CD4-positive, alpha-beta memory T cell (primary cell): ENCODE measurements around the gene NFKB1. TPM values are rescaled to one million over a fixed set of nuclear protein-coding genes. Genes with fewer than 3 reads are reported as not detected.
A peak's percentile ranks its signal among the peaks of the same experiment; 100 is the strongest.

Experiments used
- CTCF ChIA-PET: fragments of 350-600 bp; sonication (Branson Sonifier 250); formaldehyde crosslinking; loops from one replicate; lab custom pipeline; 2021; ENCODE audit warnings: inconsistent platforms; ENCODE audit not compliant: partially characterized antibody; lab: Charles Lee
- POLR2A ChIA-PET: fragments of 350-600 bp; sonication (Branson Sonifier 250); formaldehyde crosslinking; loops from one replicate; lab custom pipeline; 2021; ENCODE audit not compliant: partially characterized antibody; lab: Charles Lee
- DNase-seq, 5 donors: peaks; one replicate each; pipeline versions ENCODE4 v3.0.0 to v3.0.0-alpha.2; 2020 to 2022; ENCODE audit warnings: mixed read lengths in 1 of 5
- H3K27ac ChIP-seq: one replicate; pipeline ENCODE4 v1.7.0; 2013; ENCODE audit warnings: low read depth, low read length
- H3K27me3 ChIP-seq: 2 replicates; pipeline ENCODE4 v1.7.0; 2013; ENCODE audit warnings: mild to moderate bottlenecking, low read length, moderate library complexity; ENCODE audit not compliant: insufficient read depth
- H3K36me3 ChIP-seq: 2 replicates; pipeline ENCODE4 v1.7.0; 2013; ENCODE audit warnings: mild to moderate bottlenecking, low read length, moderate library complexity; ENCODE audit not compliant: insufficient read depth
- H3K4me1 ChIP-seq: 2 replicates; pipeline ENCODE4 v1.7.0; 2013; ENCODE audit warnings: mild to moderate bottlenecking, low read length, moderate library complexity; ENCODE audit not compliant: insufficient read depth
- H3K4me3 ChIP-seq, 2 donors: one replicate each; pipeline ENCODE4 v1.7.0; 2013; ENCODE audit warnings: low read length in 2 of 2, mild to moderate bottlenecking in 1 of 2
- H3K9me3 ChIP-seq, 2 donors: one replicate each; pipeline ENCODE4 v1.7.0; 2013; ENCODE audit warnings: low read length in 2 of 2, control low read depth in 1 of 2; ENCODE audit not compliant: control insufficient read depth in 1 of 2
- H3K27ac Mint-ChIP-seq, 7 donors: one replicate each; pipeline ENCODE4 v1.8.0; 2020 to 2021; ENCODE audit warnings: mixed read lengths in 7 of 7, mild to moderate bottlenecking in 6 of 7, inconsistent platforms in 3 of 7, moderate library complexity in 3 of 7
- H3K27me3 Mint-ChIP-seq, 2 donors: one replicate each; pipeline ENCODE4 v1.8.0; 2020 to 2021; ENCODE audit warnings: mixed read lengths in 2 of 2
- H3K36me3 Mint-ChIP-seq, 2 donors: one replicate each; pipeline ENCODE4 v1.8.0; 2020 to 2021; ENCODE audit warnings: mixed read lengths in 2 of 2, inconsistent platforms in 1 of 2, mild to moderate bottlenecking in 1 of 2
- H3K4me1 Mint-ChIP-seq, 4 donors: one replicate each; pipeline ENCODE4 v1.8.0; 2020 to 2021; ENCODE audit warnings: mixed read lengths in 4 of 4, mild to moderate bottlenecking in 1 of 4
- H3K4me3 Mint-ChIP-seq, 8 donors: one replicate each; pipeline ENCODE4 v1.8.0; 2020 to 2021; ENCODE audit warnings: mixed read lengths in 8 of 8, mild to moderate bottlenecking in 7 of 8, moderate library complexity in 6 of 8, inconsistent platforms in 3 of 8
- H3K9me3 Mint-ChIP-seq, 8 donors: one replicate each; pipeline ENCODE4 v1.8.0; 2020 to 2021; ENCODE audit warnings: mixed read lengths in 8 of 8, mild to moderate bottlenecking in 5 of 8, inconsistent platforms in 3 of 8, moderate library complexity in 1 of 8
- intact Hi-C: fragments of 100-400 bp; cut with micrococcal nuclease; formaldehyde crosslinking; loops from one replicate; pipeline ENCODE4 v1.15.1; 2023
- polyA plus RNA-seq, 2 donors: library from polyadenylated mRNA; unstranded; fragments of 300-500 nt; fragmentation: Illumina TruSeq; gene quantifications; one replicate each; pipeline ENCODE4 v1.2.3, GENCODE V29; 2021
- total RNA-seq, 2 experiments: library from RNA; stranded (reverse); gene quantifications; one replicate each; pipeline ENCODE4 v1.2.3, GENCODE V29; 2021

The NFKB1 gene
- total and polyA plus RNA-seq, 4 experiments from 2014 or later, result 16.6 to 84.9 (median 70.9) TPM

- CTCF ChIA-PET, result interaction anchor here (0.6 to 1.2 kb wide), 3 partner anchors 28 to 423 kb away, joined by 3 to 6 read pairs (median 4); no protein-coding TSS in a partner anchor
- POLR2A ChIA-PET, result interaction anchor here (1.4 kb wide), 1 partner anchor 25 kb away, joined by 3 read pairs; no protein-coding TSS in a partner anchor
- H3K4me1 ChIP-seq, result peaks cover 62% of the 10 kb centered on the region
Observed at GRCh38 chr4:102584091-102584490, 82.9 kb downstream of the NFKB1 start.

GRCh38 chr4:102585329-102585728 lies 84.2 kb downstream of the NFKB1 start:
- CTCF ChIA-PET, result interaction anchor here (1.1 to 1.9 kb wide), 4 partner anchors 11 to 424 kb away, joined by 3 to 7 read pairs (median 4); no protein-coding TSS in a partner anchor
- peaks cover 54 to 75% of the 10 kb centered on the region in 2 donors for H3K36me3 Mint-ChIP-seq
- intact Hi-C loops, result no loop called here
- Histone ChIP-seq H3K4me1 (peaks cover 65% of the 10 kb centered on the region), H3K27me3 (no peaks in the 10 kb centered on the region), H3K36me3 (peaks cover 15% of the 10 kb centered on the region), H3K27ac (no peak overlapping the region), H3K9me3 (no peaks in the 10 kb centered on the region), H3K4me3 (no peak overlapping the region)
- peak overlapping the region; percentile 37 to 96 (median 85) for H3K27ac Mint-ChIP-seq
- H3K4me3 Mint-ChIP-seq, result peak overlapping the region in 3 of 8 donors; percentile 67 to 81 (median 75)
- POLR2A ChIA-PET, result interaction anchor here (1.0 to 6.9 kb wide), 7 partner anchors 9 to 83 kb away, joined by 3 to 54 read pairs (median 4); no protein-coding TSS in a partner anchor
- DNase-seq, result no peak
- no peaks in the 10 kb centered on the region for H3K9me3 Mint-ChIP-seq
- H3K27me3 Mint-ChIP-seq, result no peaks in the 10 kb centered on the region
- peaks cover 58 to 82% (median 66%) of the 10 kb centered on the region in 4 donors for H3K4me1 Mint-ChIP-seq

More at GRCh38 chr4:102584091-102584490, 82.9 kb downstream of the NFKB1 start:
- no peak for DNase-seq
- no peaks in the 10 kb centered on the region for H3K9me3 Mint-ChIP-seq
- no peak overlapping the region for H3K27ac ChIP-seq
- intact Hi-C loops, result no loop called here
- H3K27me3 Mint-ChIP-seq, result no peaks in the 10 kb centered on the region
- no peak overlapping the region for H3K4me3 Mint-ChIP-seq
- peak overlapping the region in 4 of 7 donors; percentile 40 to 73 (median 63) for H3K27ac Mint-ChIP-seq
- no peak overlapping the region for H3K4me3 ChIP-seq
- peaks cover 45 to 74% of the 10 kb centered on the region in 2 donors for H3K36me3 Mint-ChIP-seq
- H3K27me3 ChIP-seq, result no peaks in the 10 kb centered on the region
- peaks cover 15% of the 10 kb centered on the region for H3K36me3 ChIP-seq
- peaks cover 56 to 82% (median 64%) of the 10 kb centered on the region in 4 donors for H3K4me1 Mint-ChIP-seq
- H3K9me3 ChIP-seq, result no peaks in the 10 kb centered on the region

DNA sequence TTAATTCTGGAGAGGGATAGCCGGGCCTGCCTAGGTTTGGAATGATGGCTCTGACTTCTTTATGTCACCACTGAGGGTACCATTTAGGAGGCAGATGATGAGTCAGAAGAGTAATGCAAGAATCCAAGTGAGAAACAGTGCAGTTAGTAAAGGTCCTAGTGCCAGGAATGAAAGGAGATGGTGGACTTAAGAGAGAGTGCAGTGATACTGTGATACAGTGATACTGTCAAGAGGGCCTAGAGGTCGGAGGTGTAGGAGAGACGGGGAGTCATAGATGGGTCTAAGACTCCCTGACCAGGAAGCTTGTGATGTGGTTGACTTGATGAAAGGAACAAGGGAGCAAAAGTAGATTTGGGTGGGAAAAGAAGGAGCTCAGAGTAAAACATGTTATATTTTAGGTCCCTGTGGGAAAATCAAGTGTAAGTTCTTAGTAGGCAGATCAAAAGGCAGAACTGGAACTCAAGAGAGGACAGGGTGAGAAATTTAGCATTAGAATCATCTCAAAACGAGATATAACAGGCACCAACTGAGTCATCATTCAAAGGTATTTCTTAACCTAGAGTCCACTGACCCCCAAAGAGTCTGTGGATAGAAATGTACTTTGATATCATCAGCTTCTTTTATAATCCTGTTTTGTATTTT lies 85.0 kb downstream of the NFKB1 start:
- DNase-seq, result no peak
- H3K27ac ChIP-seq, result peak overlapping the region; percentile 25
- Mint-ChIP-seq H3K9me3 (peaks cover 0 to 4% (median 0%) of the 10 kb centered on the region in 8 donors), H3K27ac (peak overlapping the region; percentile 72 to 96 (median 85)), H3K36me3 (peaks cover 61 to 78% of the 10 kb centered on the region in 2 donors), H3K27me3 (no peaks in the 10 kb centered on the region), H3K4me3 (peak overlapping the region in 7 of 8 donors; percentile 53 to 81 (median 71)), H3K4me1 (peaks cover 62 to 86% (median 70%) of the 10 kb centered on the region in 4 donors)
- intact Hi-C loops, result no loop called here
- ChIA-PET CTCF (interaction anchor here (0.7 to 1.9 kb wide), 6 partner anchors 12 to 423 kb away, joined by 3 to 7 read pairs (median 4); no protein-coding TSS in a partner anchor), POLR2A (interaction anchor here (1.0 to 6.9 kb wide), 7 partner anchors 10 to 86 kb away, joined by 3 to 54 read pairs (median 4); no protein-coding TSS in a partner anchor)
- H3K9me3 ChIP-seq, result no peaks in the 10 kb centered on the region
- H3K36me3 ChIP-seq, result peaks cover 8% of the 10 kb centered on the region
- H3K4me3 ChIP-seq, result no peak overlapping the region
- H3K27me3 ChIP-seq, result no peaks in the 10 kb centered on the region
- H3K4me1 ChIP-seq, result peaks cover 69% of the 10 kb centered on the region

DNA sequence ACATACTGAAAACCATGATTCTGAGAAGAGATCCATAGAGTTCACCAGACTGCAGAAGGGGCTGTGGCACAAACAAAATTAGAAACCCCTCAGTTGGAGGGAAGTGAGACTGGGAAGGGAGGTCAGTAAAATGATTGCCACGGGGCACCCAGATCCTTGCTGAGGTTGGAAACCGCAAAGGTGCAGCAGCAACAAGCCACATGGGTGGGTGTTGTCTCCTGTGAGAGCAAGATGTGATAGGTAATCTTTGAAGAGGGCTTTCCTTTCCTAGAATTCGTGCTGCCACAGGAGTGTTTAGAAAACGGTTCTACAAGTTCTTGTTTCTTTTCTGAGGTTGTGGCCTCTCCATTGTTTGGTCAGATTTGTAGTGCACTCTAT lies 85.5 kb downstream of the NFKB1 start:
- peaks cover 73% of the 10 kb centered on the region for H3K4me1 ChIP-seq
- Mint-ChIP-seq H3K4me1 (peaks cover 60 to 88% (median 72%) of the 10 kb centered on the region in 4 donors), H3K9me3 (peaks cover 0 to 7% (median 0%) of the 10 kb centered on the region in 8 donors), H3K27me3 (no peaks in the 10 kb centered on the region), H3K36me3 (peaks cover 63 to 79% of the 10 kb centered on the region in 2 donors), H3K27ac (peak overlapping the region; percentile 72 to 96 (median 85)), H3K4me3 (peak overlapping the region in 7 of 8 donors; percentile 53 to 81 (median 71))
- peaks cover 8% of the 10 kb centered on the region for H3K36me3 ChIP-seq
- intact Hi-C loops, result no loop called here
- POLR2A ChIA-PET, result interaction anchor here (1.0 to 6.9 kb wide), 6 partner anchors 11 to 86 kb away, joined by 3 to 54 read pairs (median 4); no protein-coding TSS in a partner anchor
- H3K9me3 ChIP-seq, result no peaks in the 10 kb centered on the region
- CTCF ChIA-PET, result interaction anchor here (0.7 to 1.9 kb wide), 5 partner anchors 12 to 138 kb away, joined by 3 to 7 read pairs (median 4); no protein-coding TSS in a partner anchor
- H3K4me3 ChIP-seq, result no peak overlapping the region
- DNase-seq, result peak; percentile 26 to 57 (median 39)
- peak overlapping the region; percentile 25 for H3K27ac ChIP-seq
- no peaks in the 10 kb centered on the region for H3K27me3 ChIP-seq

- DNase-seq, result no peak
- Histone ChIP-seq H3K36me3 (peaks cover 5% of the 10 kb centered on the region), H3K27ac (no peak overlapping the region), H3K27me3 (no peaks in the 10 kb centered on the region), H3K4me1 (peaks cover 97% of the 10 kb centered on the region), H3K4me3 (no peak overlapping the region), H3K9me3 (no peaks in the 10 kb centered on the region)
- Mint-ChIP-seq H3K4me1 (peaks cover 78 to 98% (median 88%) of the 10 kb centered on the region in 4 donors), H3K27me3 (no peaks in the 10 kb centered on the region), H3K9me3 (peaks cover 0 to 7% (median 0%) of the 10 kb centered on the region in 8 donors), H3K27ac (peak overlapping the region; percentile 29 to 82 (median 71)), H3K4me3 (peak overlapping the region in 7 of 8 donors; percentile 1 to 81 (median 31)), H3K36me3 (peaks cover 65 to 82% of the 10 kb centered on the region in 2 donors)
- intact Hi-C loops, result no loop called here
- ChIA-PET POLR2A (interaction anchor here (6.9 kb wide), 1 partner anchor 23 kb away, joined by 54 read pairs; no protein-coding TSS in a partner anchor), CTCF (no interaction called here)
Observed at GRCh38 chr4:102589743-102590142, 88.6 kb downstream of the NFKB1 start.

GRCh38 chr4:102592256-102592655 lies 91.1 kb downstream of the NFKB1 start:
- Mint-ChIP-seq H3K27ac (peak overlapping the region; percentile 24 to 89 (median 73)), H3K9me3 (peaks cover 0 to 7% (median 0%) of the 10 kb centered on the region in 8 donors), H3K4me1 (peaks cover 69 to 96% (median 83%) of the 10 kb centered on the region in 4 donors), H3K27me3 (no peaks in the 10 kb centered on the region), H3K4me3 (peak overlapping the region in 5 of 8 donors; percentile 9 to 56 (median 39)), H3K36me3 (peaks cover 81 to 85% of the 10 kb centered on the region in 2 donors)
- POLR2A ChIA-PET, result interaction anchor here (1.4 kb wide), 1 partner anchor 92 kb away, joined by 4 read pairs; the partner anchor contains the start of gene NFKB1
- no peaks in the 10 kb centered on the region for H3K27me3 ChIP-seq
- H3K4me3 ChIP-seq, result no peak overlapping the region
- CTCF ChIA-PET, result interaction anchor here (1.2 kb wide), 1 partner anchor 13 kb away, joined by 4 read pairs; no protein-coding TSS in a partner anchor
- H3K4me1 ChIP-seq, result peaks cover 93% of the 10 kb centered on the region
- H3K9me3 ChIP-seq, result no peaks in the 10 kb centered on the region
- intact Hi-C loops, result no loop called here
- no peak for DNase-seq
- H3K36me3 ChIP-seq, result peaks cover 24% of the 10 kb centered on the region
- H3K27ac ChIP-seq, result no peak overlapping the region
